Gastrocnemius medialis (tissue), 4 donors: ENCODE data around the gene SIL1.

Experiments
- CTCF ChIP-seq, 5 experiments: fragments of 450-650 bp in 3 of 5; fragments of 200-600 bp in 2 of 5; sonication (generic) in 2 of 5; IDR thresholded peaks in 4 of 5; conservative IDR thresholded peaks in 1 of 5; 1 replicate in 4 of 5; 2 replicates in 1 of 5; pipeline ENCODE4 v1.5.1; 2016 to 2019; ENCODE audit warnings: antibody characterized with exemption in 5 of 5, mild to moderate bottlenecking in 3 of 5, moderate library complexity in 3 of 5
- POLR2A ChIP-seq, 2 donors: fragments of 450-650 bp; IDR thresholded peaks; one replicate each; pipeline ENCODE4 v1.6.1; 2017; ENCODE audit warnings: antibody characterized with exemption in 2 of 2, mild to moderate bottlenecking in 2 of 2, moderate library complexity in 2 of 2

DNA sequence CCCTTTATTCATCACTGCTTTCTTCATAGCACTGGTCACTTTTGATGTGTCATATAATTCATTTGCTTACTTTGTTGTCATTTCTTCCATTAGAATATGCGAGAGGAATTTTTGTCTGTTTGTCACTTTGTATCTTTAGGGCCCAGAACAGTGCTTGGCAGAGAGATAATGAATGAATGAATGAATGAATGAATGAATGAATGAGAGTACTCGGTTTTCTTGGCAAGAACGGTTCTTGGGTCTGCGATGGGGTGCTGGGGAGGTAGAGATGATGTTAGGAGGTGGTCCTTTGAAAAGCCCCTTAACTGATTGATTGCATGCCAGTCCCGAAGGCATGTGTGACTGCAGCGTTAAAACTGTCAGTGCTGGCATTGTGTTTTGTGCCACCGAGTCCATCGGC lies 270.6 kb downstream of the SIL1 start:
- TF ChIP-seq CTCF (IDR thresholded peaks at IDR 0.05 in 4 of 5, conservative IDR thresholded peaks at IDR 0.05 in 1 of 5) (no peak), POLR2A (IDR thresholded peaks at IDR 0.05) (no peak)
